ENCODE measurements around the gene RIN1.
"Not testable (repeated sequence)": the region's sequence is repeated elsewhere in the genome, so short reads cannot be mapped to it uniquely, and the experiment has no call there.

The RIN1 gene, protein sequence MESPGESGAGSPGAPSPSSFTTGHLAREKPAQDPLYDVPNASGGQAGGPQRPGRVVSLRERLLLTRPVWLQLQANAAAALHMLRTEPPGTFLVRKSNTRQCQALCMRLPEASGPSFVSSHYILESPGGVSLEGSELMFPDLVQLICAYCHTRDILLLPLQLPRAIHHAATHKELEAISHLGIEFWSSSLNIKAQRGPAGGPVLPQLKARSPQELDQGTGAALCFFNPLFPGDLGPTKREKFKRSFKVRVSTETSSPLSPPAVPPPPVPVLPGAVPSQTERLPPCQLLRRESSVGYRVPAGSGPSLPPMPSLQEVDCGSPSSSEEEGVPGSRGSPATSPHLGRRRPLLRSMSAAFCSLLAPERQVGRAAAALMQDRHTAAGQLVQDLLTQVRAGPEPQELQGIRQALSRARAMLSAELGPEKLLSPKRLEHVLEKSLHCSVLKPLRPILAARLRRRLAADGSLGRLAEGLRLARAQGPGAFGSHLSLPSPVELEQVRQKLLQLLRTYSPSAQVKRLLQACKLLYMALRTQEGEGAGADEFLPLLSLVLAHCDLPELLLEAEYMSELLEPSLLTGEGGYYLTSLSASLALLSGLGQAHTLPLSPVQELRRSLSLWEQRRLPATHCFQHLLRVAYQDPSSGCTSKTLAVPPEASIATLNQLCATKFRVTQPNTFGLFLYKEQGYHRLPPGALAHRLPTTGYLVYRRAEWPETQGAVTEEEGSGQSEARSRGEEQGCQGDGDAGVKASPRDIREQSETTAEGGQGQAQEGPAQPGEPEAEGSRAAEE

DNA sequence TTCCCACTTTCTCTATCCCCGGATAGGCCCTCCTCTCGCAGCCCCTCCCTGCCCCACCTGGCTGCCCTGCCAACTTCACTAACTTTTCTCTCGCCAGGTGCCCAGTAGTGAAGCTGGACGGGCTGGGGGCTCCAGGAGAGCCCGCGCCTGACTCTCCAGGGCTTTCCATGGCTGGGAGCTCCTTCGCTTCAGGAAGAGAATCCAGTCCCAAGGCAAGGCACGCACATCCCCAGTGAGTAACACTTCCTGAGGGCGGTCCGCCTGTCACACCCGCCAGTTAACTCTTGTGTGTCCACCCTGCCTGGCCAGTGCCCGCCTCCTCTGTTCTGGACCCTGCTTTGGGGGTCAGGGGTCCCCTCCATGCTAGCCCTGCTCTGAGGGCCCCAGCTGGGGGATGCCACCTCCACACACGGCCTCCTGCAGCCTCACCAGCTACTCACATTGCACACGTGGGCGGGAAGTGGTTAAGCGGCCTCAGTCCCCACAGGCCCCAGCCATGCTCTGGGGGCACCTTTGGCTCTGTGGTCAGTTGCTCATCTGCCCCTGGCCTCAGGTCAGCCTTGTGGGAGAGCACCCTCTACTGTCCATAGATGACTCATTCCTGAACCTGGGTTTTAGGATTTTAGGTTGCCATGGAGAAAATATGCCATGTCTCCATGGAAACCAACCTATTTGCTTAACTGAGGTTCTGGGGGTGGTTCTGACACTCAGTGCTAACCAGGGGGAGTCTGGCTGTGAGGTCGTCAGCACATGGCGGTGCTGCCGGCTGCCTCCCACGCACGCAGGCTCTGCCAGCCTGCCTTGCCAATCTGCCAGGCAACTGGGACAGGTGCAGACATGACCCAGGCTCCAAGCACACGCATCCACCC is at the start of gene RIN1:
Gene RIN1 (minus strand): TSS at position 201 of the 869 bp plus-strand sequence. CDS start 32 bp downstream, at position 169.
- DNase-seq: peak; percentile 79

DNA sequence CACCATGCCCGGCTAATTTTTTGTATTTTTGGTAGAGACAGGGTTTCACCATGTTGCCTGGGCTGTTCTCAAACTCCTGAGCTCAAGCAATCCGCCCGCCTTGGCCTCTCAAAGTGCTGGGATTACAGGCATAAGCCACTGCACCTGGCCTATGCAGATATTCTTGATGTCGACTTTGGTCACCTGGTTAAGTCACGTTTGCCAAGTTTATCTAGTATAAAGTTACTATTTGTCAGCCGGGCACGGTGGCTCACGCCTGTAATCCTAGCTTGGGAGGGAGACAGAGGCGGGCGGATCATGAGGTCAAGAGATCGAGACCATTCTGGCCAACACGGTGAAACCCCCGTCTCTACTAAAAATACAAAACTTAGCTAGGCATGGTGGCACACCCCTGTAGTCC is 48.1 kb upstream of the RIN1 start:
- not testable (repeated sequence) for DNase-seq

DNA sequence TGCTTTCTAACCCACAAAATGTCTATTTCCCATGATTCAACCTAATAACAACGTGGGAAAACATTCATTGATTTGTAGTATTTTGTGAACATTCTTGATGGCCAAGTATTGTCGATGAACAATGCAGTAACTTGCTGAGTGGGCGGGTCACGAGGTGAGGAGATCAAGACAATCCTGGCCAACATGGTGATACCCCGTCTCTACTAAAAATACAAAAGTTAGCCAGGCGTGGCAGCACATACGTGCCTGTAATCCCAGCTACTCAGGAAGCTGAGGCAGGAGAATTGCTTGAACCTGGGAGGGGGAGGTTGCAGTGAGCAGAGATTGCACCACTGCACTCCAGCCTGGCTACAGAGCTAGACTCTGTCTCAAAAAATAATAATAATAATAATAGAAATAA is 44.0 kb upstream of the RIN1 start:
- DNase-seq: not testable (repeated sequence)

DNA sequence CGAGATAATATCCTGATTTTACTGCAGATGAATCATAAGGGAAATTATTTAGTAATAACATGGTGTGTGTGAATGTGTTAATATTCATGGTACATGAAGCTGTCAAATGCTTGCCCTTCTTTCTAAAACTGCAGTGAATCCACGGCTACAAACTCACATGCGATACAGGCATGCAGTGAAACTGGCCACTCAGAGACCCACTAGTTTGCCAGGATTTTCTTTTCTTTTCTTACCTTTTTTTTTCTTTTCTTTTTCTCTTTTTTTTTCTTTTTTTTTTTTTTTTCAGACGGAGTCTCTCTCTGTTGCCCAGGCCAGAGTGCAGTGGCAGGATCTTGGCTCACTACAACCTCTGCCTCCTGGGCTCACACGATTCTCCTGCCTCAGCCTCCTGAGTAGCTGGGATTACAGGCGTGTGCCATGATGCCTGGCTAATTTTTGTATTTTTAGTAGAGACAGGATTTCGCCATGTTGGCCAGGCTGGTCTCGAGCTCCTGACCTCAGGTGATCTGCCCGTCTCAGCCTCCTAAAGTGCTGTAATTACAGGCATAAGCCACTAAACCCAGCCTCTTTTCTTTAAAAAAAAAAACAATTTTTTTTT is 37.6 kb upstream of the RIN1 start:
- not testable (repeated sequence) for DNase-seq

DNA sequence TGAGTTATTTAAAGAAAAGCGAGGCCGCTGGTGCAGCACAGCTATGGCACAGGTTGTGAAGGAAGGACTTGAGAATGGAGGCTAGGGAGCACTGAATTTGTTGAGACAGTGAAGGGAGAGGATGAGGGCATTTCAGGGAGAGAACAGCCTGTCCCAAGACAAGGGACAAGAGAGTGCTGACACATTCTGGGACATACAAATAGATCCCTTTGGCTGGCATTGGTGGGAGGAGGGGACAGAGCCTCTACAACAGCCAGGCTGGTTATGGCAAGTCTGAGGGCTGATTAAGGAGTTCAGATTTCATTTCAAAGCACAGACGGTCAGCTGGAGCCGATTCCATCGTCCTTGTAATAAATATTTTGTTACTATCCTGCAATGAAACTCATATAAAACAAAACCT is 37.0 kb upstream of the RIN1 start:
- no peak for DNase-seq

DNA sequence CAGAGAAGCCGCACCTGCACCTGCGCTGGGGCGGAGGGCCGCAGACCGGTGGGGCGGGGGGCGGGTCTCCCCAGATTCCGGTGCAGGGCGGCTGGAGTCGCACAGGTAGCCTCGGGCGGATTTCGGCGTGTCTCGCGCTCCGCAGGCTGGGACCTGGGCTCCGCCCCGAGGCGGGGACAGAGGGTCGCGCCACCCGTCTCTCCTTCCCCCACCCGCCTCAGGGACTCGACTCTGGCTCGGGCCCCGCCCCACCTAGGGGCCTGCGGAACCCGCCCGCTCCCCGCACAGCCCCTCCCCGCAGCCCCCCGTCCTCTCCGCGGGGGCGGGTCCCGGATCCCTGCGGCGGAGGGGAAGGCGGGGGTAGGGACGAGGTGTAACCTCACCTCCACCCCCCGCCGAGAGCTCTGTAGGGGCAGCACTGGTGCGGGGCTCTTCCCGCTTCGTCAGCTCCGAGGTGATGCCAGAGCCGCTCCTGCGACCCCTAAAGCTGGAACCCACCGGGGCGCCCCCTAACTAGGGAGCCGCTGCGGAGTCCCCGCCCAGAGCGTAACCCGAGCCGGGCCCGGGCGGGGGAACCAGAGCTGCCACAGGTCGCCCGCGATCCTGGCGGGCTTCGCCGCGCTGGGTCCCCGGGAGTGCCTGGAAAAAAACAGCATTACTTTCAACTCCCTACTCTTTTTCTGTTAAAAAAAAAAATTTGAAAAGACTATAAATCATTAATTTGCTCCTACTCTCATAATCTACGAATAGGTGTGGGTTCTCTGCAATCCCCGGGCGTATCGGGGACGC is 35.6 kb upstream of the RIN1 start, which contains the start of gene SLC29A2:
Gene SLC29A2 (minus strand): TSS at position 134 of the 789 bp plus-strand sequence. CDS start 169 bp downstream, outside the sequence.
- DNase-seq: peak; percentile 89

DNA sequence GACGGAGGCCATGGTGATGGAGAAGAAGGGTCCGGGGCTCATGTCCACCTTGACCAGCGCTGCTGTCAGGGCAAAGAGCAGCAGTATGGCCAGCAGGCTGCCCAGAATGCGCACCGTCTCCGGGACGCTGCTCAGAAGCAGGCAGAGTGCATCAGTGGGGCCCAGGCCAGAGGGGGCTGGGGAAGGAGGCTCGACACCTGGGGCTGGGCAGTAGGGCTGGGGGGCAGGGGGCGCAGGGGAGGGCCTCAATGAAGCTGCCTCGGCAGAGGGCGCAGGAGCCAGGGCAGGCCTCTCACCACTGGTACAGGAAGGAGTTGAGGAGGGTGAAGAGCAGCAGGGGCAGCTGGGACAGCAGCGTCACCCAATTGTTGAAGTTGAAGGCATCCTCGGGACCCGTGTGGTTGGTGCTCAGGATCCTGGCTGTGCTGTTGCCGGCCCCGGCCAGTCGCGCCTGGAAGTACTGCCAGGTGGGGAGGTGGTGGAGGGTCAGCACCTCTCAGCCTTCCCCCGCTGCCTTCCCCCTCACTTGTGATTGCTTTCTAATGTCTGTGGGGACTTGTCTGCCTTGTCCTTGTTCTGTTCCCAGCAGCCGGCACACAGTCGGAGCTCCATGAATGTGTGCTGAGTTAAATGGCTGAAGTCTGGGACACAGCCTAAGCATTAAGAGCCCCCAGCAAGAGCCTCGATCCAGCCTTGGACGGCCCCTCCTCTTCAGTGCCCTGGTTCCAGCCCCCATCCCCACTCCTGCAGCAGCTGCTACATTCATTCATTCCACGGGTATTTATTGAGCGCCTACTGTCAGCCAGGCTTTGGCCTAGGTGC is 33.0 kb upstream of the RIN1 start:
- DNase-seq: no peak

DNA sequence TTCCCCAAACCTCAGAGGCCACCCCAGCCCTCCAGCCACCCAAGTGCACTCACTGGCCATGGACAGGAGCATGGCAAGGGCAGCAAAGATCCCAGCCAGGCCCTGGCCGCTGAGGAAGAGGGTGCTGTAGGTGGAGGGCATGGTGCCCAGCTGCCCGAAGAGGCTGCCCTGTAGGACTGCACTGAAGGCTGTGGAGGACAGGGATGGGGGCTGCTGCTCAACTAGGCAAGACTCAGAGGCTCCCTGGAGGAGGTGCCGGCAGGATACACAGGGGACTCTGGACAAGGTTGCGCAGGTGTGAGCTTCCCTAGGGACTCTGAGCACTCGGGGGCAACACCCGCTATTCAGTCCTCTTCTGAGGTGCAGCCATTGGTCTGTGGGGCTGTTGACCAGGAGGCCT is 32.2 kb upstream of the RIN1 start:
- DNase-seq: no peak

DNA sequence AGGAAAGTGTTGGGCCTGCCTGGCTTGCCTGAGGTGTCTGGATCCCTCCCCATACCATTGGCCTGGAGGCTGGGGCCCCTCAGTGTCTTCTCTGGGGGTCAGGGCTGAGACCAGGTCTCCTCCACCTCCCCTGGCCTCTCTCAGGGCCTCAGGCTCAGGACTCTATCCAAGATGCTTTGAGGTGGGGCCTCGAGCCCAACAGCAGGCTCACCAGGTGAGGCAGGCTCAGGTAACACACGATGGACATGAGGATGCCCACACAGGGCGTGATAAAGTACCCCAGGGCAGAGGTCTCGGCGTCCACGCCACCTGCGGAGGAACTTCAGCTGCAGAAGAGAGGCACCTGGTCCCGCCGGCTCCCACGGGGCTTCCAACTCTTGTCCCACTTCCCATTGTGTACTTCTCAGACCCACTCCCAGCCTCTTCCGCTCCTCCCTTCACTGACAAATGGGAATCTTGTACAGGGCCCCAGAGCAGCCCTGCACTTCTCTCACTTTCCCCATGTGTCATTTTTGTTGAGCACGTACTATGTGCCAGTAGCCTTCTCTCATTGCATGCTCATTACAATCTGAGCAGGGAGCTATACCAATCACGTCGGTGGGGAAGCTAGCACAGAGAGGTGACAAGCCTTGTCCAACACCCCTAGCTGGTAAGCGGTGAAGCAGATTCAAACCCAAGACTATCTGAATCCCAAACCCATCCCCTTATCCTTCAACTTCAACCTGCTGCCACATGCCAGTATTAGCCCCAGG is 31.5 kb upstream of the RIN1 start:
- DNase-seq: no peak

DNA sequence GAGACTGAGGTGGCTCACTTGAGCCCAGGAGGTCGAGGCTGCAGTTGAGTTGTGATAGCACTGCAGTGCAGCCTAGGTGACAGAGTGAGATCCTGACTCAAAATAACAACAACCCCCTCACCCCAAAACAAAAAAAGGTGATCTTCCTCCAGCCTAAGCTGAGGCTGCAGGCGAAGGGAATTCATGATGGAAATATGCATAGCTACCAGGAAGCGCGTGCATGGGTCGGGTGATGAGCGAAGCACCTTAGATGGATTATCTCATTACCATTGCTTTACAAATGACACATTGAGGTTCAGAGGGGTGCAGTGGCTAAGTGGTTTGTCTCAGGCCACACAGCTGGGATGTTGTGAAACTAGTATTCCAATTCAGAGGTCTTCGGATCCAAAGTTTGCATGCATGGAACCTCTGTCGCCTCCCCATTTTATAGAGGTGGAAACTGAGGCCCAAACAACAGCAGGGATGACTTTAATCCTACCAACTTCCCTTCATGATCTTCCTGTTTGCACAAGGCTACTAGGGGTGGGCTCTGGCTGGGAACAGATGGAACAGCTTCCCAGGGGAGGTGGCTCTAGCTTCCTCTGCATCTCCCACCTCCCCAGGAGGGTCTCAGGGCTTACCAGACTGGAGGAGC is 30.7 kb upstream of the RIN1 start:
- no peak for DNase-seq

DNA sequence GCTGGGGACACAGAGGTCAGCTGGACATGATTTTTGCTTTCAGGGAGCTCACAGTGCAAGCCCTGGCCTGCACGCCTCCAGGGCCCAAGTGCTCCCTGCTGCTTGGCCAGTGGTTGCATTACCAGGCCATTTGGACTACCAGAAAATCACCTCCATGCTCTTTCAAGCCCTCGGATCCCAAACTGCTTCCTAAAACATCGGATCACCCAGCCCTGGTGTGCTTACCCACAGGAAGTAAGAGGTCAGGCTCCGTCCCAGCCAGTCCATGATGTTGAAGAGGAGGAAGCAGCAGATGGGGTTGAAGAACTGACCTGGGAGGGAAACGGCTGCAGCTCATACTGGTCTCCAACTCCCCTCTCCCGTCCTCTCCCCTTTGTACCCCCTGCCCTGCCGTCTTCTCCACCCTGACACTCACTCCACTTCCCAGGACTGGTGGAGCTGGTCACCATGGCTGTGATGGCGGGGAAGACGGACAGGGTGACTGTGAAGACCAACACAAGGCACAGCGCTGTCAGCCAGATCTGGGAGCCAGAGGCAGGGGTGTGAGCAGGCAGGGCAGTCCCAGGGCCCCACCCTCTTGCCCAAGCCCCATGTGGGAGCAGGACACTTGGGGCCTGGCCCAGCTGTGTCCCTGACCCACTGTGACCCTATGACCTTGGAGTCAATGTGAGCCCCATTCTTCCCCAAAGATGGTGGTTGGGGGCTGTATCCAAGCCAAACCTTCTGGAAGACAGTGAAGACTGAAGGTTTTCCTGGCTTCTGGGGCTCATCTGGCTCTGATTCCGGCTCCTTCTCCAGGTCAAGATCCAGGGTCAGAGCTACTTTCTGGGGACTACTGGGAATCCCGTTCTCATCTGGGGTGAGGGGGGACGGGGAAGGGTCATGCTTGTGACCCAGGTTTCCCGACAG is 29.7 kb upstream of the RIN1 start:
- no peak for DNase-seq

DNA sequence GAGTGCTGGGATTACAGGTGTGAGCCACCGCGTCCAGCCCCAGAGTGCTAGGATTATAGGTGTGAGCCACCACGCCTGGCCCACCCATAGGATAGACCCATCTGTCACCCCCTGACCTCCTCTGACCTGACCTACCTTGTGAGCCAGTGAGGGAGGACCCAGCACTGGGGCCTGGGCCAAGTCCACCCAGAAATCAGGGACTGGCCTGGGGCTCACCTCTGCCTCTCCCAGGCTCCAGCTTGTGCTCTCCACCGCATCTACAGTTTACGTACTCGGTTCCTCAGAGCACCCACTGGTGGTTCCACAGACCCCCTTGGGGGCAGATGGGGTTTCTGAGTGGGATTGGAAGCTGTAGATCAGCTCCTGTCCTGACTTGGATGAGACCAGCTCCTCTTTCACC is 28.9 kb upstream of the RIN1 start:
- no peak for DNase-seq

DNA sequence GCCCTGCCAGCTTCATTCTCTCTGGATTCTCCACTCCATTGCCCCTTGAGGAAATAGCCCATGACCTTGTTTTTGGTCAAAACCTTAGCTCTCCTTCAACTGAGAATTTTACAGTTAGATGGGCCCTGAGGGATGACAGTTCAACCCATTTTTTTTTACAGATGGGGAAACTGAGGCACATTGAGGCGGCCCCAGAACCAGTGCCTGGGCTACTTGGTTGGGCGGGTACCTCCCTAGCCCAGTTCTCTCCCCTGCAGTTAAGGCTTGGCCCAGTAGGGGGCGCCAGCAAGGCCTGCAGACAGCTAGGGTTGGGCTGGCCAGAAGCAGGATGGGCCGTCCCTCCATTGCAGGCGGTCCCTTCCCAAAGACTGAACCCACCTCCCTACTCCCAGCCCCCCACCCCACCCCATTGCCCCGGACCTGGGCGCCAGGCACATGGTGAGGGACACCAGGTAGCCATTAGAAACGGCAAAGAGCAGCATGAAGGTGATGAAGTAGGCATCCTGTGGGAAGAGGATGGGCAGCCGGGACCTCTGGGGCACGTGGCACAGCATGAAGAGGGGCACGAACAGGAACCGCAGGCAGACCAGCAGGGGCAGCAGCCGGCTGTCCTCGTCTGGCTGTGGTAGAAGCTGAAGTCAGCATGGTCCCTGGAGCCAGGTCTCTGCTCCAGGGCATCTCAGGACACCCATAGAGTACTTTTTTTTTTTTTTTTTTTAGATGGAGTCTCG is 27.7 kb upstream of the RIN1 start:
- DNase-seq: peak; percentile 87

DNA sequence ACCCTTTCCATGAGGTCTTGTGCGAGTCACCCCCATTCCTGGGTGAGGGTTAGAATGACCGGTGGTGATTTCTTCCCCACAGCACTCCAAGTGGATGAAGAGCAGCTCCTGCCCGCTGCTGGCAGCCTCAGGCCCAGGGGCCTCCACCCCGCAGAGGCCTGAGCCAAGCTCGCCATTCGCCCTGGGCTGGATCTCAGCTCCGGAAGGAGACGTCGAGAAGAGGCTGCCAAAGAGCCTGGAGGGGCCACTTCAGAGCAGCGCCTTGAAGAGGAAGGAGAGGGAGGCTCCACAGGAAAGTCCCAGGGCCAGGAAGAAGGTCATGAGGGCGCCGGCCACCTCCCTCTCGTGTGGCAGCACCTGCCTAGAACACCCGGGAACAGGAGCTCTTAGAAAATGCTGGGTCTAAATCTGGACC is 27.0 kb upstream of the RIN1 start:
- DNase-seq: no peak

DNA sequence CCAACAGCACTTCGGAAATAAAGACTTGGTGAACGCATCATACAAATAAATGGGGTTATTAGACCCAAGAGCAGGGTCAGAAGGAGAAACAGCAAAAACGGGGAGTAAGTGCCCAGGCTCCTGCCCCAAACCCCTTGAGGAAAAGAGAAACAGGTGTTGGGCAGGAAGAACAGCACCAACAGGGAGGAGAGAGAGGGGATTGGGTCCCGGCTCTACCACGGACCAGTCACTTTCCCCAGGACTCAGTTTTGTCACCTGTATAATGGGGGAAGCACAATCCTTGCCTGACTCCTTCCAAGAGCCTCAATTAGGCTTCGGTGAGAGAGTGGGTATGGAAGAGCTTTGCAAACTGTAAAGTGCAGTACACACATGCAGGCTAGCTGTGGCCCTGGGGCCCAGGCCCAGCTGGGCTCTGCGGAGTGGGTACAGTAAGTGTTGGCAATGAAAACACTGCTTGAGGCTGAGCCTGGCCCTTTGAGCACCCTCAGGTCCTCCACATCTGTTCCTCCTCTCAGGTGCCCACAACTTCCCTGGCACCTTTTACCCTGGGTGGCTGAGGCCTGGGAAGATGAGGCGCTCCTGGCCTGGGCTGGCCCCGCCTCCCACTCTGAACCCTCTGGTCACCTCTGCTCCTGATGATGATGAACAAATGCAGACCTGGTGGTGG is 26.4 kb upstream of the RIN1 start:
- DNase-seq: no peak

DNA sequence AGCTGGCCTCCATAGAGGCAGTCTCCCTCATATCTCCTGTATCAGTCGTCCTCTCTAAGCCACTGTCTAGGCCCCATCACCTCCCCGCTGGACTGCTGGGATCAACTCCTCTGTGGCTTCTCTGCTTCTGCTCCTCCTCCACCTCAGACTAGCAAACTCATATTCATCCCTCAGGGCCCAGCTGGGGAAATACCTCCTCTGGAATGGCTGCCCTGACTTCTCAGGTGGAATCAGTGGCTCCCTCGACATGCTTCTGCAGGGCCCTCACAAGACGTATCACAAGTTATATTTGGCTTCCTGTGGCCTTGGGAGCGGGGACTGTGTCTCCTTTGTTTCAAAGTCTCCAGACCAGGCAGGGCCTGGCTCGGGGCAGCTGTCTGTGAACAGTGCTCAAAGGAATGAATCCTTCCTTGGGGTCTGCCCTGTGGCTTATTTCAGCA is 25.3 kb upstream of the RIN1 start:
- no peak for DNase-seq

All from activated CD4-positive, alpha-beta T cell treated with anti-CD3 and anti-CD28 coated beads, Interleukin-2, Interleukin-6, amounts not matched to agents 100 ng/mL and 50 ng/mL, durations not matched to agents 16 hours and 8 hours (primary cell).